HEK293T (cell line): ENCODE measurements around the gene ENTPD1.
"Not testable (repeated sequence)": the region's sequence is repeated elsewhere in the genome, so short reads cannot be mapped to it uniquely, and the experiment has no call there.

Source experiments
- CTCF ChIA-PET: fragments of 350-600 bp; formaldehyde crosslinking; extraction: SDS; loops from one replicate; lab custom pipeline; 2021; ENCODE audit warnings: antibody characterized with exemption, inconsistent platforms; lab: Yijun Ruan, JAX
- POLR2A ChIA-PET: fragments of 350-600 bp; formaldehyde crosslinking; extraction: SDS; loops from one replicate; lab custom pipeline; 2020; ENCODE audit warnings: antibody characterized with exemption, inconsistent platforms; lab: Yijun Ruan, JAX
- DNase-seq: peaks from one replicate; pipeline ENCODE4 v3.0.0; 2012; ENCODE audit warnings: mixed read lengths; ENCODE audit errors: extremely low spot score
- ARNT ChIP-seq: fragments of 450-650 bp; IDR thresholded peaks from 2 replicates; pipeline ENCODE4 v1.6.1; 2017; ENCODE audit warnings: mild to moderate bottlenecking
- BHLHE40 ChIP-seq: fragments of 450-650 bp; IDR thresholded peaks from 2 replicates; pipeline ENCODE4 v1.6.1; 2016; ENCODE audit warnings: mild to moderate bottlenecking, moderate library complexity, borderline replicate concordance
- CTBP1 ChIP-seq: fragments of 450-650 bp; IDR thresholded peaks from 2 replicates; pipeline ENCODE4 v1.6.1; 2016; ENCODE audit warnings: borderline replicate concordance
- ELF4 ChIP-seq: fragments of 450-650 bp; IDR thresholded peaks from 2 replicates; pipeline ENCODE4 v1.6.1; 2017; ENCODE audit warnings: antibody characterized with exemption
- FOXA1 ChIP-seq: fragments of 450-650 bp; IDR thresholded peaks from 2 replicates; pipeline ENCODE4 v1.6.1; 2016; ENCODE audit warnings: mild to moderate bottlenecking
- FOXK2 ChIP-seq: fragments of 450-650 bp; IDR thresholded peaks from 2 replicates; pipeline ENCODE4 v1.6.1; 2016; ENCODE audit warnings: mild to moderate bottlenecking
- FOXM1 ChIP-seq: fragments of 450-650 bp; IDR thresholded peaks from 2 replicates; pipeline ENCODE4 v1.6.1; 2017; ENCODE audit warnings: mild to moderate bottlenecking, borderline replicate concordance
- HDGF ChIP-seq: fragments of 450-650 bp; IDR thresholded peaks from 2 replicates; pipeline ENCODE4 v1.6.1; 2017; ENCODE audit warnings: antibody characterized with exemption, borderline replicate concordance
- L3MBTL2 ChIP-seq: fragments of 450-650 bp; conservative IDR thresholded peaks from 2 replicates; pipeline ENCODE4 v1.6.1; 2016; ENCODE audit warnings: mild to moderate bottlenecking
- LEF1 ChIP-seq: fragments of 450-650 bp; IDR thresholded peaks from 2 replicates; pipeline ENCODE4 v1.6.1; 2017; ENCODE audit warnings: mild to moderate bottlenecking, borderline replicate concordance
- NFRKB ChIP-seq: fragments of 450-650 bp; IDR thresholded peaks from 2 replicates; pipeline ENCODE4 v1.6.1; 2016; ENCODE audit warnings: mild to moderate bottlenecking, moderate library complexity
- SP1 ChIP-seq: fragments of 450-650 bp; IDR thresholded peaks from 2 replicates; pipeline ENCODE4 v1.6.1; 2017
- SUZ12 ChIP-seq: fragments of 450-650 bp; IDR thresholded peaks from 2 replicates; pipeline ENCODE4 v1.6.1; 2016; ENCODE audit warnings: mild to moderate bottlenecking
- TARDBP ChIP-seq: fragments of 450-650 bp; IDR thresholded peaks from 2 replicates; pipeline ENCODE4 v1.6.1; 2016
- ZNF384 ChIP-seq: fragments of 450-650 bp; IDR thresholded peaks from 2 replicates; pipeline ENCODE4 v1.6.1; 2016
- TF ChIP-seq, protein P1 (sequence below): fragments of 450-650 bp; IDR thresholded peaks from 2 replicates; pipeline ENCODE4 v1.6.1; 2016

ENTPD1 gene

DNA sequence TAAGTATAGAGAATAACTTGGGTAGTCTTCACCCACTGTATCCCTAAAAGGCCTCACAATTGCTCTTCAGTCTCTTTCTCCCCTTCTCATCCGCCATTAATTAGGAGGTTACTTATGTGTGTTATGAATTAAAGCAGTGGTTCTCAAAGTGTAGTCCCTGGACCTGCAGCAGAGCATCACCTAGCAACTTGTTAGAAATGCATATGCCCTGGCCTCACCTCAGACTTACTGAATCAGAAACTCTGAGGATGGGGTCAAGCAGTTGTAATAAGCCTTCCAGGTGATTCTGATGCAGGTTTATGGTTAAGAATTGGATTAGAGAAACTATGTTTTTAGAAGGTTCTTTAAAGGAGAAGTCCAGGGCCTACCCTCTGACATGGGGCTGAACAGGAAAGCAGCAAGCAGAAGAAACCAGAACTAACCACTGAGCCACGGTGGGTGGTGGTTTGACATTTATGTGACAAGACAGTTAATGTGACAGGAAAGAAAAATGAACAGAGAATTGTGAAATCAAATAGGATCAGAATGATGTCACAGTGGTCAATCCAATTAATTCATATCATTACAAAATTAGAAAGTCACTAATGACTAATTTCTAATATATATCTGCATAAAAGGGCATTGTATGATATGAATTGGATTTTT is 37.6 kb downstream of the ENTPD1 start:
- ChIA-PET CTCF (no interaction called here), POLR2A (no interaction called here)
- no peak for TF ChIP-seq CTBP1
- TF ChIP-seq ZNF384: no peak
- TF ChIP-seq LEF1: no peak
- no peak for TF ChIP-seq ELF4
- no peak for TF ChIP-seq ARNT
- no peak for TF ChIP-seq NFRKB
- no peak for TF ChIP-seq FOXM1
- no peak for TF ChIP-seq FOXA1
- TF ChIP-seq HDGF: no peak
- TF ChIP-seq, protein P1, sequence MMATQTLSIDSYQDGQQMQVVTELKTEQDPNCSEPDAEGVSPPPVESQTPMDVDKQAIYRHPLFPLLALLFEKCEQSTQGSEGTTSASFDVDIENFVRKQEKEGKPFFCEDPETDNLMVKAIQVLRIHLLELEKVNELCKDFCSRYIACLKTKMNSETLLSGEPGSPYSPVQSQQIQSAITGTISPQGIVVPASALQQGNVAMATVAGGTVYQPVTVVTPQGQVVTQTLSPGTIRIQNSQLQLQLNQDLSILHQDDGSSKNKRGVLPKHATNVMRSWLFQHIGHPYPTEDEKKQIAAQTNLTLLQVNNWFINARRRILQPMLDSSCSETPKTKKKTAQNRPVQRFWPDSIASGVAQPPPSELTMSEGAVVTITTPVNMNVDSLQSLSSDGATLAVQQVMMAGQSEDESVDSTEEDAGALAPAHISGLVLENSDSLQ: no peak
- DNase-seq: no peak

DNA sequence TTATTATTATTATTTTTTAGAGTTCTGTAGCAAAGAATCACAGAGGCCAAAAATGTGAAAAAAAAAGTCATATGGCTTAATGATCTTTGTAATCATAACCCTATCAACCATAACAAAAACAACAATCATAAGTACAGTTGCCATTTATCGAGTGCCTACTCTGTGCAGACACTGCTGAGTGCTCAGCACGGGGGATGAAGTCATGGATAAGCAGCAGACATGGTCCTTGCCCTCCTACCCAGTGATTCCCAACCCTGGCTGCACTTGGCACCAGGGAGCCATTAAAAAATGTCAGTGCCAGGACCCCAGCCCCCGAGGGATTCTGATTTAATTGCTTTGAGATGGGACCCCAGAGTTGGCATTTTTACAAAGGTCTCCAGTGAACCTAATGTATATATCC is 38.2 kb downstream of the ENTPD1 start:
- TF ChIP-seq, protein P1: no peak
- TF ChIP-seq NFRKB: no peak
- no peak for TF ChIP-seq HDGF
- no peak for TF ChIP-seq L3MBTL2
- ChIA-PET CTCF (no interaction called here), POLR2A (no interaction called here)
- DNase-seq: no peak

DNA sequence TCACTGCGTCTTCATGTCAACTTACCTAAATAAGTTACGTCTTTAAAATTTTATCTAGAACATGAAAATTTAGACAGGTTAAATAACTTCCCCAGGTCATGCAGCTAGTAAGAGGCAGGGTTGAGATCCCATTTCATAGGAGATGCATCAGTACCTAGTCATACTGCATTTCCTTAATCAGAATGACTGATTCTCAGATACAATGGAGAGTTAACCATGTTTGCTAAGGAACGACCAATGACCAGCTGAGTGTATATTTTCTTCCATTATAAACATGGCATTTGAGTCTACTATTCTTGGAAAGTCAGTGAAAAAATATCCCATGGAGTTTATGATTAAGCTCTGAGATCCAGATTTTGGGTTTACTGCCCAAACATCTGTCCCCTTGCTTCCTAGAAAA is 39.6 kb downstream of the ENTPD1 start:
- ChIA-PET POLR2A (no interaction called here), CTCF (interaction anchor here (1.4 kb wide), 1 partner anchor 102 kb away, joined by 5 read pairs; the partner anchor contains the start of gene TCTN3)
- DNase-seq: no peak
- TF ChIP-seq, protein P1: no peak
- TF ChIP-seq FOXK2 (no peak), TARDBP (no peak), NFRKB (no peak), CTBP1 (no peak), BHLHE40 (no peak), ELF4 (no peak)

DNA sequence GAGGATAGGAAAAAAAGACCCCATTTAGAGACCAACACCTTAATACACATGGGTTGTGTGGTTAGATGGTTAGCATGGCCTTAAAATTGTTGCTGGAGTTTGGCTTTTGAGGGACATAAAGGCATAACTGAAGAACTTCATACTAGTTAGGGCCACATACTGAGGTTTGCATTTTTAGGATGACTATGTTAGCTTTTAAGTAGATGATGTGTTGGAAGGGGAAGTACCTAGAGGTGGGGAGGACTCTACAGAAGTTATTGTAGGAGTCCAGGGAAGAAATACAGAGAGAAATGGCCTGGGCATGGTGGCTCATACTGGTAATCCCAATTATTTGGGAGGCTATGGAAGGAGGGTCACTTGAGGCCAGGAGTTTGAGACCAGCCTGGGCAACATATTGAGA is 40.5 kb downstream of the ENTPD1 start:
- TF ChIP-seq TARDBP (no peak), SUZ12 (no peak), SP1 (no peak), BHLHE40 (no peak), L3MBTL2 (no peak), NFRKB (no peak), ARNT (no peak), ELF4 (no peak), ZNF384 (no peak), FOXK2 (no peak), CTBP1 (no peak), LEF1 (no peak), HDGF (no peak), FOXA1 (no peak)
- TF ChIP-seq, protein P1: no peak
- no peak for DNase-seq
- ChIA-PET CTCF (no interaction called here), POLR2A (no interaction called here)

DNA sequence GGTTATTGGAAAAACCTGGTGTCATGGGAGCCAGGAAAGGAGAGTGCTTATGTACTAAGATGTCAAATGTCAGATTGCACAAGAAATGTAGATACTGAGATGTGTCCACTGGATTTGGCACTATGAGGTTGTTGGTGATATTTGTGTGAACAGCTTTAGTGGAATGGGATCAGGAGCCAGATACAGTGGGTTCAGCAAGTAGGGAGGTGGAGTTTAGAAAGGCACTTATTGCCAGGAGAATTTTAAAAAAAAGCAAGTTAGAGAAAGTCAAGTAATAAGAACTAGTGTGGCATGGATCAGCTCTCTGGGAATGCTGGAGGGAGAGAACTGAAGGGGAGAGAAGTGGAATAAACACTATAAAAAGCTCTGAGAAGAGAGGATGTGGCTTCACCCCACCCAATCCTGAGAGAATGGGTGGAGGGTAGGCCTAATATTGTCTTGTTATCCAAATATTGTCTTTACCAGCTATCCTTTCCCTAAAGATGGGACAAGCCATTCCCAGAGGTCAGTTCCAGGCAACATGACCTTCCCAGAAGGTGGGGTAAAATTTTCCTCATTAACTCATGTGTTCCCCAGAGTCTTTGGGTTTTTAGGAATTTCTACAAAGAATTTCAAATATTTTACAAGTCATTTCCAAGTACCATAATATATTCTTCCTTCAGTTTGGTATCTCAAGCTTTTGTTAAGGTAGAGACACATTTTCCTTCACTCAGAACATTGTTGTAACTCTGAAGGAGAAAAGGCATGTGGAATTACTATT is 42.3 kb downstream of the ENTPD1 start:
- ChIA-PET POLR2A (no interaction called here), CTCF (no interaction called here)
- TF ChIP-seq SUZ12 (no peak), L3MBTL2 (no peak), ELF4 (no peak), FOXM1 (no peak), CTBP1 (no peak), FOXA1 (no peak), TARDBP (no peak), HDGF (no peak), ZNF384 (no peak), NFRKB (no peak), SP1 (no peak)
- TF ChIP-seq, protein P1: no peak
- DNase-seq: no peak

DNA sequence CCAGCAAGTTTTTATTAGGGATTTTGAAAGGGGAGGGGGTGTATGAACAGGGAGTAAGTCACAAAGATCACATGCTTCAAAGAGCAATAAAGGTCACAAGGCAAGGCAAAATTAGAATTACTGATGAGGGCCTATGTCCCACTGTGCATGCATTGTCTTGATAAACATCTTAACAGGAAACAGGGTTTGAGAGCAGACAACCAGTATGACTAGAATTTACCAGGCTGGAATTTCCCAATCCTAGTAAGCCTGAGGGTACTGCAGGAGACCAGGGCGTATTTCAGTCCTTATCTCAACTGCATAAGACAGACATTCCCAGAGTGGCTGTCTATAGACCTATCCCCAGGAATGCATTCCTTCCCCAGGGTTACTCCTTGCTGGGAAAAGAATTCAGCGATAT is 44.3 kb downstream of the ENTPD1 start:
- POLR2A ChIA-PET, CTCF ChIA-PET, DNase-seq: not testable (repeated sequence)

DNA sequence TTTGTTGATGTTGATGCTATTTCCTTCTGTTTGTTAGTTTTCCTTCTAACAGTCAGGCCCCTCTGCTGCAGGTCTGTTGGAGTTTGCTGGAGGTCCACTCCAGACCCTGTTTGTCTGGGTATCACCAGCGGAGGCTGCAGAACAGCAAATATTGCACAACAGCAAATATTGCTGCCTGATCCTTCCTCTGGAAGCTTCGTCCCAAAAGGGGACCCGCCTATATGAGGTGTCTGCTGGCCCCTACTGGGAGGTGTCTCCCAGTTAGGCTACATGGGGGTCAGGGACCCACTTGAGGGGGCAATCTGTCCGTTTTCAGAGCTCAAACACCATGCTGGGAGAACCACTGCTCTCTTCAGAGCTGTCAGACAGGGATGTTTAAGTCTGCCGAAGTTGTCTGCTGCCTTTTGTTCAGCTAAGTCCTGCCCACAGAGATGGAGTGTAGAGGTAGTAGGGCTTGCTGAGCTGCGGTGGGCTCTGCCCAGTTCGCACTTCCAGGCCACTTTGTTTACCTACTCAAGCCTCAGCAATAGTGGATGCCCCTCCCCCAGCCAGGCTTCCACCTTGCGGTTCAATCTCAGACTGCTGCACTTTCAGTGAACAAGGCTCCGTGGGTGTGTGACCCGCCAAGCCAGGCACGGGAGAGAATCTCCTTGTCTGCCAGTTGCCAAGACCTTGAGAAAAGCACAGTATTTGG is 50.9 kb downstream of the ENTPD1 start:
- POLR2A ChIA-PET, DNase-seq: not testable (repeated sequence)
- CTCF ChIA-PET: interaction anchor here (0.6 to 0.9 kb wide), 2 partner anchors 65 to 113 kb away, joined by 3 read pairs; partner anchors contain the start of gene TCTN3

DNA sequence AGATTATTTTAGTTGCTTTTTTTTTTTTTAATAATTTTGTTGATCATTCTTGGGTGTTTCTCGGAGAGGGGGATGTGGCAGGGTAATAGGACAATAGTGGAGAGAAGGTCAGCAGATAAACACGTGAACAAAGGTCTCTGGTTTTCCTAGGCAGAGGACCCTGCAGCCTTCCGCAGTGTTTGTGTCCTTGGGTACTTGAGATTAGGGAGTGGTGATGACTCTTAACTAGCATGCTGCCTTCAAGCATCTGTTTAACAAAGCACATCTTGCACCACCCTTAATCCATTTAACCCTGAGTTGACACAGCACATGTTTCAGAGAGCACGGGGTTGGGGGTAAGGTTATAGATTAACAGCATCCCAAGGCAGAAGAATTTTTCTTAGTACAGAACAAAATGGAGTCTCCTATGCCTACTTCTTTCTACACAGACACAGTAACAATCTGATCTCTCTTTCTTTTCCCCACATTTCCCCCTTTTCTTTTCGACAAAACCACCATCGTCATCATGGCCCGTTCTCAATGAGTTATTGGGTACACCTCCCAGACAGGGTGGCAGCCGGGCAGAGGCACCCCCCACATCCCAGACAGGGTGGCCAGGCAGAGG is 52.8 kb downstream of the ENTPD1 start:
- POLR2A ChIA-PET, DNase-seq, CTCF ChIA-PET: not testable (repeated sequence)
